IMR-90 (cell line): ENCODE results near the gene RGPD8. TPM values are rescaled to one million over a fixed set of nuclear protein-coding genes. Genes with fewer than 3 reads are reported as not detected.

ENCODE experiments used
- ATAC-seq: fragments of 200-7000 bp; cut with Tn5 transposase; 2 replicates; pipeline ENCODE4 v1.9.1; 2020; ENCODE audit warnings: low read depth, mild to moderate bottlenecking, moderate library complexity
- BruUV-seq: library from RNA; stranded (reverse); fragments of 400-500 nt; replicated peaks from 2 replicates; lab custom pipeline; 2021; lab: Mats Ljungman, UMichigan
- CTCF ChIA-PET: fragments of 300-600 bp; formaldehyde crosslinking; extraction: SDS; loops from one replicate; lab custom pipeline; 2021; ENCODE audit warnings: antibody characterized with exemption; lab: Yijun Ruan, JAX
- POLR2A ChIA-PET: fragments of 300-600 bp; sonication (Branson Sonifier 250); formaldehyde crosslinking; loops from one replicate; lab custom pipeline; 2022; ENCODE audit warnings: antibody characterized with exemption; ENCODE audit not compliant: unreplicated experiment; lab: Charles Lee
- DNase-seq: peaks from one replicate; pipeline ENCODE4 v3.0.0; 2013
- H2AFZ ChIP-seq: replicated peaks from 2 replicates; pipeline ENCODE3; 2013; ENCODE audit warnings: low read length, mild to moderate bottlenecking; ENCODE audit not compliant: poor library complexity
- H2AK5ac ChIP-seq: 2 replicates; pipeline ENCODE4 v1.6.1; 2013; ENCODE audit warnings: low read depth, low read length, inconsistent platforms
- H2AK9ac ChIP-seq: replicated peaks from 2 replicates; pipeline ENCODE3; 2013; ENCODE audit warnings: mild to moderate bottlenecking, low read depth, low read length, moderate library complexity; ENCODE audit not compliant: poor library complexity
- H2BK120ac ChIP-seq: 2 replicates; pipeline ENCODE4 v1.6.1; 2013; ENCODE audit warnings: low read depth, low read length, inconsistent platforms
- H2BK15ac ChIP-seq: 3 replicates; pipeline ENCODE4 v1.6.1; 2013; ENCODE audit warnings: low read depth, low read length, inconsistent platforms
- H2BK20ac ChIP-seq: 2 replicates; pipeline ENCODE4 v1.6.1; 2013; ENCODE audit warnings: low read depth, mild to moderate bottlenecking, inconsistent platforms, low read length, moderate library complexity
- H2BK5ac ChIP-seq: 2 replicates; pipeline ENCODE4 v1.6.1; 2013; ENCODE audit warnings: mild to moderate bottlenecking, low read depth, low read length, inconsistent platforms; ENCODE audit not compliant: poor library complexity, severe bottlenecking
- H3K14ac ChIP-seq: replicated peaks from 2 replicates; pipeline ENCODE4 v1.6.1; 2013; ENCODE audit warnings: low read depth, low read length, inconsistent platforms
- H3K18ac ChIP-seq: 2 replicates; pipeline ENCODE4 v1.6.1; 2013; ENCODE audit warnings: low read depth, low read length, control low read depth
- H3K23ac ChIP-seq: 2 replicates; pipeline ENCODE4 v1.6.1; 2013; ENCODE audit warnings: low read depth, low read length, inconsistent platforms
- H3K27ac ChIP-seq: 2 replicates; pipeline ENCODE4 v1.5.1; 2013; ENCODE audit warnings: mild to moderate bottlenecking, control low read depth, low read length; ENCODE audit not compliant: insufficient read depth
- H3K27me3 ChIP-seq: 2 replicates; pipeline ENCODE4 v1.6.1; 2013; ENCODE audit warnings: low read length; ENCODE audit not compliant: control insufficient read depth, insufficient read depth
- H3K36me3 ChIP-seq: 2 replicates; pipeline ENCODE4 v1.6.1; 2013; ENCODE audit warnings: low read length, mixed read lengths; ENCODE audit not compliant: control insufficient read depth, insufficient read depth
- H3K4ac ChIP-seq: 2 replicates; pipeline ENCODE4 v1.6.1; 2013; ENCODE audit warnings: low read depth, low read length, inconsistent platforms
- H3K4me1 ChIP-seq: 2 replicates; pipeline ENCODE4 v1.6.1; 2013; ENCODE audit warnings: low read length, mixed read lengths; ENCODE audit not compliant: control insufficient read depth, insufficient read depth
- H3K4me2 ChIP-seq: 2 replicates; pipeline ENCODE4 v1.6.1; 2013; ENCODE audit warnings: low read depth, mild to moderate bottlenecking, control low read depth, low read length, moderate library complexity
- H3K4me3 ChIP-seq: 2 replicates; pipeline ENCODE4 v1.5.1; 2013; ENCODE audit warnings: low read depth, mild to moderate bottlenecking, control low read depth, low read length, moderate library complexity; ENCODE audit not compliant: insufficient read depth
- H3K56ac ChIP-seq: 2 replicates; pipeline ENCODE4 v1.6.1; 2013; ENCODE audit warnings: low read length, inconsistent platforms; ENCODE audit not compliant: insufficient read depth; ENCODE audit errors: extremely low read depth
- H3K79me1 ChIP-seq, 2 experiments: 2 replicates each; pipeline ENCODE4 v1.6.1; 2013; ENCODE audit warnings: low read length in 2 of 2, inconsistent platforms in 1 of 2, low read depth in 1 of 2
- H3K9ac ChIP-seq: 2 replicates; pipeline ENCODE4 v1.6.1; 2013; ENCODE audit warnings: low read depth, low read length, control low read depth
- H3K9me1 ChIP-seq: 2 replicates; pipeline ENCODE4 v1.6.1; 2013; ENCODE audit warnings: low read length, inconsistent platforms; ENCODE audit not compliant: insufficient read depth
- H3K9me3 ChIP-seq: 2 replicates; pipeline ENCODE4 v1.6.1; 2013; ENCODE audit warnings: low read length; ENCODE audit not compliant: control insufficient read depth, insufficient read depth
- H4K20me1 ChIP-seq: 2 replicates; pipeline ENCODE4 v1.6.1; 2013; ENCODE audit warnings: low read length, inconsistent platforms; ENCODE audit not compliant: insufficient read depth
- H4K5ac ChIP-seq: 2 replicates; pipeline ENCODE4 v1.6.1; 2013; ENCODE audit warnings: mild to moderate bottlenecking, low read depth, low read length, control low read depth
- H4K8ac ChIP-seq, 2 experiments: 2 replicates each; pipeline ENCODE4 v1.6.1; 2013; ENCODE audit warnings: low read depth in 2 of 2, low read length in 2 of 2, control low read depth in 1 of 2, inconsistent platforms in 1 of 2
- H4K91ac ChIP-seq: 2 replicates; pipeline ENCODE4 v1.6.1; 2013; ENCODE audit warnings: low read depth, low read length, inconsistent platforms; ENCODE audit not compliant: insufficient read depth
- BHLHE40 ChIP-seq: fragments of 150-350 bp; IDR thresholded peaks from 2 replicates; pipeline ENCODE4 v1.6.1; 2016; ENCODE audit warnings: mild to moderate bottlenecking, low read depth, low read length
- CEBPB ChIP-seq: IDR thresholded peaks from 2 replicates; pipeline ENCODE4 v1.6.1; 2012; ENCODE audit warnings: low read depth, low read length, improper control_type of control experiment
- ELK1 ChIP-seq: fragments of 150-350 bp; IDR thresholded peaks from 2 replicates; pipeline ENCODE4 v1.6.1; 2016; ENCODE audit warnings: low read depth, mild to moderate bottlenecking, low read length, moderate library complexity, borderline replicate concordance
- FOS ChIP-seq: fragments of 150-350 bp; IDR thresholded peaks from 2 replicates; pipeline ENCODE4 v1.6.1; 2016; ENCODE audit warnings: low read depth, low read length
- MAZ ChIP-seq: IDR thresholded peaks from 2 replicates; pipeline ENCODE4 v1.6.1; 2012; ENCODE audit warnings: low read depth, mild to moderate bottlenecking, low read length, improper control_type of control experiment, moderate library complexity, borderline replicate concordance
- MXI1 ChIP-seq: IDR thresholded peaks from 2 replicates; pipeline ENCODE4 v1.6.1; 2012; ENCODE audit warnings: low read depth, mild to moderate bottlenecking, low read length, moderate library complexity, borderline replicate concordance
- NFE2L2 ChIP-seq: fragments of 150-350 bp; IDR thresholded peaks from 2 replicates; pipeline ENCODE4 v1.6.1; 2016; ENCODE audit warnings: low read depth, mild to moderate bottlenecking, low read length
- POLR2A ChIP-seq: IDR thresholded peaks from 2 replicates; pipeline ENCODE4 v1.6.1; 2012; ENCODE audit warnings: mild to moderate bottlenecking, low read depth, low read length
- RAD21 ChIP-seq: IDR thresholded peaks from 2 replicates; pipeline ENCODE4 v1.6.1; 2012; ENCODE audit warnings: low read length, improper control_type of control experiment
- RFX5 ChIP-seq: IDR thresholded peaks from 2 replicates; pipeline ENCODE4 v1.8.0; 2012; ENCODE audit warnings: low read depth, mild to moderate bottlenecking, low read length, moderate library complexity
- SMC3 ChIP-seq: fragments of 150-350 bp; IDR thresholded peaks from 2 replicates; pipeline ENCODE4 v1.6.1; 2016; ENCODE audit warnings: low read depth, mild to moderate bottlenecking, antibody characterized with exemption, low read length, moderate library complexity
- WGBS, 2 experiments: methylation state at CpG; one replicate each; pipeline versions ENCODE4 v1.1.5 to v1.1.7; 2013; ENCODE audit warnings: missing lambda C conversion rate in 2 of 2; ENCODE audit not compliant: insufficient read length in 1 of 2; ENCODE audit errors: extremely low coverage in 2 of 2; 5-methylcytosine and 5-hydroxymethylcytosine counted together
- dilution Hi-C: fragments of 300-500 bp; cut with HindIII; formaldehyde crosslinking; loops from one replicate; pipeline ENCODE4 v1.14.3; 2018; ENCODE audit warnings: low sequenced_read_pairs; ENCODE audit not compliant: unreplicated experiment
- in situ Hi-C: fragments of 300-500 bp; cut with MboI; formaldehyde crosslinking; loops from 3 replicates; pipeline ENCODE4 v1.14.3; 2019; ENCODE audit warnings: low sequenced_read_pairs, inconsistent platforms, mixed read lengths
- intact Hi-C: fragments of 100-400 bp; cut with micrococcal nuclease; formaldehyde crosslinking; loops from 2 replicates; pipeline ENCODE4 v1.10.0; 2022
- polyA plus RNA-seq, 3 experiments: library from polyadenylated mRNA; depleted of rRNA; stranded (reverse); fragments of >200 nt; gene quantifications; 2 replicates each; pipeline ENCODE4 v1.2.3, GENCODE V29; 2012; ENCODE audit warnings: low replicate concordance in 1 of 3
- total RNA-seq: library from RNA; depleted of rRNA; stranded (reverse); fragments of >200 nt; gene quantifications from 2 replicates; pipeline ENCODE4 v1.2.3, GENCODE V29; 2012
- TF ChIP-seq, protein P1 (sequence below): conservative IDR thresholded peaks from 2 replicates; pipeline ENCODE4 v1.5.1; 2012; ENCODE audit warnings: mild to moderate bottlenecking, low read depth, low read length, improper control_type of control experiment
- TF ChIP-seq, protein P2 (sequence below): fragments of 150-350 bp; IDR thresholded peaks from 2 replicates; pipeline ENCODE4 v1.6.1; 2017; ENCODE audit warnings: mild to moderate bottlenecking, antibody characterized with exemption, low read length, low read depth

The RGPD8 gene
- total and polyA plus RNA-seq, 2 of the 4 experiments (the other 2 are of a cell fraction) = 0.67 to 4.1 TPM

DNA sequence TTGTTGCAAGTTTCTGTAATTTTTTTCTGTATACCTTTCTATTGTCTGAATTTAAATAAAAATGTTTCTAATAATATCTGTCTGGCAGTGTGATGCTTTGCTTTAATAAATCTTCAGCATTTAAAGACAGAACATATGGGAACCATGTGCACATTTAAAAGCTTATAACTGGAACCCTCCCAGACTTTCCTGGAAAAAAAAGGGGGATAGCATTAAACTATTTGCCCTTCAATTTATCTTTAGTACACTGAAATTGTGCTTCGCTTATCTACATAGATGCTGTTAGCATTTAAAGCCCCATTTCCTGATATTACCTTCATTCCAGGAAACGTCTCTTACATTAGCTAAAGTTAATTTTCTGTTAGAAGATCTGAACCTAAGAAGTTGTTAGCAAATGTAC, 93.5 kb downstream of the RGPD8 start (continued):
- TF ChIP-seq ELK1 = no peak

- H4K5ac ChIP-seq = no peak overlapping the region
- ATAC-seq (no peak), DNase-seq (no peak)
- H2AK5ac ChIP-seq = no peak overlapping the region
- H3K23ac ChIP-seq = no peak overlapping the region
- H3K9me1 ChIP-seq = no peaks in the 10 kb centered on the region
- no CpG with 5 or more reads among the region's 1 CpG for WGBS, 2 experiments
- H3K4me3 ChIP-seq = no peak overlapping the region
- no peak overlapping the region for H4K8ac ChIP-seq
- CTCF ChIA-PET = interaction anchor here (0.7 kb wide), 1 partner anchor 17 kb away, joined by 3 read pairs; no protein-coding TSS in a partner anchor
- no peaks in the 10 kb centered on the region for H4K20me1 ChIP-seq
- H3K56ac ChIP-seq = no peak overlapping the region
- BruUV-seq = no TSS peak
- no peak overlapping the region for H4K91ac ChIP-seq
- POLR2A ChIA-PET = no interaction called here
- H3K4ac ChIP-seq = no peak overlapping the region
- no peaks in the 10 kb centered on the region for H3K79me1 ChIP-seq
- dilution Hi-C loops = no loop called here
- no peak overlapping the region for H3K14ac ChIP-seq
- H3K9me3 ChIP-seq = no peaks in the 10 kb centered on the region
- H3K27me3 ChIP-seq = no peaks in the 10 kb centered on the region
- H3K27ac ChIP-seq = no peak overlapping the region
- no peak overlapping the region for H2BK15ac ChIP-seq
- H3K4me1 ChIP-seq = peaks cover 2% of the 10 kb centered on the region; the same call in 1 of the 2 replicates
- H2BK120ac ChIP-seq = no peak overlapping the region
- H3K4me2 ChIP-seq = no peak overlapping the region
- H2AK9ac ChIP-seq = no peak overlapping the region
- in situ Hi-C loops = no loop called here
- intact Hi-C loops = no loop called here
- no peak overlapping the region for H2BK5ac ChIP-seq
- no peak overlapping the region for H2AFZ ChIP-seq
- H2BK20ac ChIP-seq = no peak overlapping the region
- peaks cover 3% of the 10 kb centered on the region for H3K36me3 ChIP-seq
- H3K18ac ChIP-seq = no peak overlapping the region
- H3K9ac ChIP-seq = no peak overlapping the region
- TF ChIP-seq CEBPB (no peak), MAZ (no peak), POLR2A (no peak), BHLHE40 (no peak), NFE2L2 (no peak), FOS (no peak), SMC3 (no peak), MXI1 (no peak), RFX5 (no peak), RAD21 (no peak), ELK1 (no peak)
- TF ChIP-seq, protein P1, sequence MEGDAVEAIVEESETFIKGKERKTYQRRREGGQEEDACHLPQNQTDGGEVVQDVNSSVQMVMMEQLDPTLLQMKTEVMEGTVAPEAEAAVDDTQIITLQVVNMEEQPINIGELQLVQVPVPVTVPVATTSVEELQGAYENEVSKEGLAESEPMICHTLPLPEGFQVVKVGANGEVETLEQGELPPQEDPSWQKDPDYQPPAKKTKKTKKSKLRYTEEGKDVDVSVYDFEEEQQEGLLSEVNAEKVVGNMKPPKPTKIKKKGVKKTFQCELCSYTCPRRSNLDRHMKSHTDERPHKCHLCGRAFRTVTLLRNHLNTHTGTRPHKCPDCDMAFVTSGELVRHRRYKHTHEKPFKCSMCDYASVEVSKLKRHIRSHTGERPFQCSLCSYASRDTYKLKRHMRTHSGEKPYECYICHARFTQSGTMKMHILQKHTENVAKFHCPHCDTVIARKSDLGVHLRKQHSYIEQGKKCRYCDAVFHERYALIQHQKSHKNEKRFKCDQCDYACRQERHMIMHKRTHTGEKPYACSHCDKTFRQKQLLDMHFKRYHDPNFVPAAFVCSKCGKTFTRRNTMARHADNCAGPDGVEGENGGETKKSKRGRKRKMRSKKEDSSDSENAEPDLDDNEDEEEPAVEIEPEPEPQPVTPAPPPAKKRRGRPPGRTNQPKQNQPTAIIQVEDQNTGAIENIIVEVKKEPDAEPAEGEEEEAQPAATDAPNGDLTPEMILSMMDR = no peak
- TF ChIP-seq, protein P2, sequence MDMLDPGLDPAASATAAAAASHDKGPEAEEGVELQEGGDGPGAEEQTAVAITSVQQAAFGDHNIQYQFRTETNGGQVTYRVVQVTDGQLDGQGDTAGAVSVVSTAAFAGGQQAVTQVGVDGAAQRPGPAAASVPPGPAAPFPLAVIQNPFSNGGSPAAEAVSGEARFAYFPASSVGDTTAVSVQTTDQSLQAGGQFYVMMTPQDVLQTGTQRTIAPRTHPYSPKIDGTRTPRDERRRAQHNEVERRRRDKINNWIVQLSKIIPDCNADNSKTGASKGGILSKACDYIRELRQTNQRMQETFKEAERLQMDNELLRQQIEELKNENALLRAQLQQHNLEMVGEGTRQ = no peak
Observed at GRCh38 chr2:112335600-112335999, 97.8 kb downstream of the RGPD8 start.
